ENCODE results near the gene FARP1. TPM values are rescaled to one million over a fixed set of nuclear protein-coding genes. Genes with fewer than 3 reads are reported as not detected.
"Not testable (repeated sequence)": the region's sequence is repeated elsewhere in the genome, so short reads cannot be mapped to it uniquely, and the experiment has no call there.

Gene FARP1
- total and polyA plus RNA-seq, 2 of the 13 experiments (the other 11 are each of a cell fraction or from before 2014, with no cell fraction given), result 70.6 to 126 TPM

DNA sequence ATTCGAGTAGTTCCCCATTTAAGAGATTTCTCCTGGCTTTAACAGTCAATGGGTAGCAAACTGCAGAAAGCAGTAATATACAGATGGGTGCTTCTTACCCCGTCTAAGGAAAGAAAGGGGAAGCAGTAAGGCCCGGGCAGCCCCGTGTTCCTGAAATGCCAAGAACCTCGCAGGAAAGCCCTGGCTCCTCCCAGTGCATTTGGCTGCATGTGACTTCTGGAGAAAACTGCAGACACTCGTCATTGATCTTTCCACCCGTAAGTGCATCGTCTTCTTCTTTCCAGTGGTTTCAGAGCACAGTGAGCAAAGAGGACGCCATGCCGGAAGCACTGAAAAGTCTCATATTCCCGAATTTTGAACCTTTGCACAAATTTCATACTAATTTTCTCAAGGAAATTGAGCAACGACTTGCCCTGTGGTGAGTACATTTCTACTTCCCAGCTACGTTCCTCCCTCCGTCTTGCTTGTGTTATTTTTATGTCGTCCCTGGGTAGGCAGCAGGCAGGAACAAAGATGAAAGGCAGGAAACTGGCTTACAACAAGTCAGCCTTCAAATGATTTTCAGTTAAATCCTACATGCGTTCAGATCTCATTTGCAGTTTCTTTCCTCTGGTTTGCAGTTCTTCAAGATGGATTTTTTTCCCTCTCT lies 268.8 kb downstream of the FARP1 start:
- in situ Hi-C loops (cut with HindIII; ENCODE audit: extremely low pct_ligation_motif_present, low pct_unique_long_range_greater_than_20kb) (no loop called here), intact Hi-C loops (cut with micrococcal nuclease; ENCODE audit: unreplicated experiment) (no loop called here)
- DNase-seq (ENCODE audit: low spot score) (no peak), ATAC-seq (no peak), FAIRE-seq (no peak)
- ChIA-PET POLR2A (no interaction called here), CTCF (ENCODE audit: low intra/inter-chr PET ratio, low total read pairs) (no interaction called here)
- Histone ChIP-seq H3K4me3 (replicated peaks in 1 of 3; ENCODE audit: insufficient read depth in 1 of 3, low read depth in 2 of 3, low read length in 3 of 3) (no peak overlapping the region), H3K27ac (ENCODE audit: extremely low read length, insufficient read depth, low read length) (no peak overlapping the region), H3K79me2 (ENCODE audit: insufficient read depth, low read length) (no peaks in the 10 kb centered on the region), H3K4me2 (ENCODE audit: low read depth, low read length) (no peak overlapping the region), H3K36me3 (replicated peaks in 1 of 2; ENCODE audit: control insufficient read depth in 1 of 2, insufficient read depth in 2 of 2, low read length in 2 of 2) (peaks cover 33 to 85% of the 10 kb centered on the region in 2 experiments), H3K9me3 (ENCODE audit: low read length) (no peaks in the 10 kb centered on the region), H3K9ac (ENCODE audit: insufficient read depth, low read depth, low read length) (no peak overlapping the region), H3K27me3 (ENCODE audit: control insufficient read depth in 1 of 2, insufficient read depth in 2 of 2, low read length in 2 of 2) (no peaks in the 10 kb centered on the region), H3K4me1 (ENCODE audit: insufficient read depth, low read length) (no peaks in the 10 kb centered on the region), H4K20me1 (ENCODE audit: insufficient read depth, low read length) (no peaks in the 10 kb centered on the region; the same call in 1 of the 2 replicates), H2AFZ (ENCODE audit: low read length) (no peak overlapping the region)
- BruUV-seq (replicated peaks), result no TSS peak
- 96% methylated on average over 16 of the region's 16 CpGs for WGBS (ENCODE audit: low lambda C conversion rate)
- TF ChIP-seq, protein P1, sequence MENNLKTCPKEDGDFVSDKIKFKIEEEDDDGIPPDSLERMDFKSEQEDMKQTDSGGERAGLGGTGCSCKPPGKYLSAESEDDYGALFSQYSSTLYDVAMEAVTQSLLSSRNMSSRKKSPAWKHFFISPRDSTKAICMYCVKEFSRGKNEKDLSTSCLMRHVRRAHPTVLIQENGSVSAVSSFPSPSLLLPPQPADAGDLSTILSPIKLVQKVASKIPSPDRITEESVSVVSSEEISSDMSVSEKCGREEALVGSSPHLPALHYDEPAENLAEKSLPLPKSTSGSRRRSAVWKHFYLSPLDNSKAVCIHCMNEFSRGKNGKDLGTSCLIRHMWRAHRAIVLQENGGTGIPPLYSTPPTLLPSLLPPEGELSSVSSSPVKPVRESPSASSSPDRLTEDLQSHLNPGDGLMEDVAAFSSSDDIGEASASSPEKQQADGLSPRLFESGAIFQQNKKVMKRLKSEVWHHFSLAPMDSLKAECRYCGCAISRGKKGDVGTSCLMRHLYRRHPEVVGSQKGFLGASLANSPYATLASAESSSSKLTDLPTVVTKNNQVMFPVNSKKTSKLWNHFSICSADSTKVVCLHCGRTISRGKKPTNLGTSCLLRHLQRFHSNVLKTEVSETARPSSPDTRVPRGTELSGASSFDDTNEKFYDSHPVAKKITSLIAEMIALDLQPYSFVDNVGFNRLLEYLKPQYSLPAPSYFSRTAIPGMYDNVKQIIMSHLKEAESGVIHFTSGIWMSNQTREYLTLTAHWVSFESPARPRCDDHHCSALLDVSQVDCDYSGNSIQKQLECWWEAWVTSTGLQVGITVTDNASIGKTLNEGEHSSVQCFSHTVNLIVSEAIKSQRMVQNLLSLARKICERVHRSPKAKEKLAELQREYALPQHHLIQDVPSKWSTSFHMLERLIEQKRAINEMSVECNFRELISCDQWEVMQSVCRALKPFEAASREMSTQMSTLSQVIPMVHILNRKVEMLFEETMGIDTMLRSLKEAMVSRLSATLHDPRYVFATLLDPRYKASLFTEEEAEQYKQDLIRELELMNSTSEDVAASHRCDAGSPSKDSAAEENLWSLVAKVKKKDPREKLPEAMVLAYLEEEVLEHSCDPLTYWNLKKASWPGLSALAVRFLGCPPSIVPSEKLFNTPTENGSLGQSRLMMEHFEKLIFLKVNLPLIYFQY (CRISPR knock-in tag; IDR thresholded peaks at IDR 0.05; ENCODE audit: borderline replicate concordance), result no peak
- no peak for TF ChIP-seq ZNF569 (CRISPR knock-in tag; IDR thresholded peaks at IDR 0.05; ENCODE audit: borderline replicate concordance)
- TF ChIP-seq PHB2 (IDR thresholded peaks at IDR 0.05; ENCODE audit: partially characterized antibody), result no peak
- TF ChIP-seq ATRX (CRISPR knock-in tag; IDR thresholded peaks at IDR 0.05; ENCODE audit: borderline replicate concordance), result no peak
- no peak for TF ChIP-seq CCDC6 (CRISPR knock-in tag; IDR thresholded peaks at IDR 0.05)
- no peak for TF ChIP-seq ZNF292 (CRISPR knock-in tag; IDR thresholded peaks at IDR 0.05; ENCODE audit: borderline replicate concordance, low read depth)
- TF ChIP-seq, protein P2, sequence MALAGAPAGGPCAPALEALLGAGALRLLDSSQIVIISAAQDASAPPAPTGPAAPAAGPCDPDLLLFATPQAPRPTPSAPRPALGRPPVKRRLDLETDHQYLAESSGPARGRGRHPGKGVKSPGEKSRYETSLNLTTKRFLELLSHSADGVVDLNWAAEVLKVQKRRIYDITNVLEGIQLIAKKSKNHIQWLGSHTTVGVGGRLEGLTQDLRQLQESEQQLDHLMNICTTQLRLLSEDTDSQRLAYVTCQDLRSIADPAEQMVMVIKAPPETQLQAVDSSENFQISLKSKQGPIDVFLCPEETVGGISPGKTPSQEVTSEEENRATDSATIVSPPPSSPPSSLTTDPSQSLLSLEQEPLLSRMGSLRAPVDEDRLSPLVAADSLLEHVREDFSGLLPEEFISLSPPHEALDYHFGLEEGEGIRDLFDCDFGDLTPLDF (CRISPR knock-in tag; IDR thresholded peaks at IDR 0.05), result no peak

DNA sequence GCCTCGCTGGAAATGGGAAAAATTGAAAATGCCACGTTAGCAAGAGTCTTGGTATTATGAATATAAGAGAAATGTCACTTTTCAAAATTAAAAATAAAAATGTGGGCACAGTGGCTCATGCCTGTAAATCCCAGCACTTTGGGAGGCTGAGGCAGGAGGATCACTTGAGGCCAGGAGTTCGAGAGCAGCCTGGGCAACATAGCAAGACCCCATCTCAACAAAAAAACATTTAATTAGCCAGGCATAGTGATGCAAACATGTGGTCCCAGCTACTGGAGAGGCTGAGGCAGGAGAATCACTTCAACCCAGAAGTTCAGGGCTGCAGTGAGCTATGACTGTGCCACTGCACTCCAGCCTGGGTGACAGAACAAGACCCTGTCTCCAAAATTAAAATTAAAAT lies 270.4 kb downstream of the FARP1 start:
- intact Hi-C loops (cut with micrococcal nuclease; ENCODE audit: unreplicated experiment); H3K4me1 ChIP-seq (ENCODE audit: insufficient read depth, low read length); H4K20me1 ChIP-seq (ENCODE audit: insufficient read depth, low read length); H3K9me3 ChIP-seq (ENCODE audit: low read length); DNase-seq (ENCODE audit: low spot score); ATAC-seq; H2AFZ ChIP-seq (ENCODE audit: low read length); FAIRE-seq; H3K4me2 ChIP-seq (ENCODE audit: low read depth, low read length); H3K4me3 ChIP-seq (replicated peaks in 1 of 3; ENCODE audit: insufficient read depth in 1 of 3, low read depth in 2 of 3, low read length in 3 of 3); H3K9ac ChIP-seq (ENCODE audit: insufficient read depth, low read depth, low read length); H3K27ac ChIP-seq (ENCODE audit: extremely low read length, insufficient read depth, low read length); H3K79me2 ChIP-seq (ENCODE audit: insufficient read depth, low read length); POLR2A ChIA-PET; CTCF ChIA-PET (ENCODE audit: low intra/inter-chr PET ratio, low total read pairs); BruUV-seq (replicated peaks); H3K27me3 ChIP-seq (ENCODE audit: control insufficient read depth in 1 of 2, insufficient read depth in 2 of 2, low read length in 2 of 2); in situ Hi-C loops (cut with HindIII; ENCODE audit: extremely low pct_ligation_motif_present, low pct_unique_long_range_greater_than_20kb): not testable (repeated sequence)
- H3K36me3 ChIP-seq (replicated peaks in 1 of 2; ENCODE audit: control insufficient read depth in 1 of 2, insufficient read depth in 2 of 2, low read length in 2 of 2), result peaks cover 37 to 86% of the 10 kb centered on the region in 2 experiments
- 100% methylated on average over 3 of the region's 3 CpGs for WGBS (ENCODE audit: low lambda C conversion rate)

All from HepG2 (cell line).